MCF 10A (cell line): ENCODE measurements around the gene ACSL4. TPM values are rescaled to one million over a fixed set of nuclear protein-coding genes. Genes with fewer than 3 reads are reported as not detected.

Experiments
- BruUV-seq: library from RNA; stranded (reverse); fragments of 400-500 nt; replicated peaks from 2 replicates; lab custom pipeline; 2021; lab: Mats Ljungman, UMichigan
- CTCF ChIA-PET: fragments of 300-600 bp; sonication (Branson Sonifier 250); formaldehyde crosslinking; extraction: SDS; loops from one replicate; lab custom pipeline; 2021; ENCODE audit warnings: antibody characterized with exemption, inconsistent platforms; lab: Yijun Ruan, JAX
- POLR2A ChIA-PET: fragments of 300-600, 350-650 bp; sonication (Branson Sonifier 250); formaldehyde crosslinking; extraction: SDS; loops from one replicate; lab custom pipeline; 2020; ENCODE audit warnings: antibody characterized with exemption, inconsistent platforms; lab: Yijun Ruan, JAX
- DNase-seq: peaks from one replicate; pipeline ENCODE4 v3.0.0-alpha.2; 2018; ENCODE audit not compliant: unreplicated experiment
- H3K27ac Mint-ChIP-seq: one replicate; pipeline ENCODE4 v1.8.0; 2022; ENCODE audit warnings: mild to moderate bottlenecking, low read depth, mixed read lengths; ENCODE audit not compliant: unreplicated experiment
- H3K27me3 Mint-ChIP-seq: one replicate; pipeline ENCODE4 v1.8.0; 2022; ENCODE audit warnings: mixed read lengths; ENCODE audit not compliant: insufficient read depth, unreplicated experiment
- H3K36me3 Mint-ChIP-seq: one replicate; pipeline ENCODE4 v1.8.0; 2022; ENCODE audit warnings: mild to moderate bottlenecking, moderate library complexity, mixed read lengths; ENCODE audit not compliant: insufficient read depth, unreplicated experiment
- H3K4me1 Mint-ChIP-seq: one replicate; pipeline ENCODE4 v1.8.0; 2022; ENCODE audit warnings: mixed read lengths; ENCODE audit not compliant: insufficient read depth, unreplicated experiment
- H3K4me3 Mint-ChIP-seq: one replicate; pipeline ENCODE4 v1.8.0; 2022; ENCODE audit warnings: mild to moderate bottlenecking, moderate library complexity, mixed read lengths; ENCODE audit not compliant: unreplicated experiment
- H3K9me3 Mint-ChIP-seq: one replicate; pipeline ENCODE4 v1.8.0; 2022; ENCODE audit warnings: mixed read lengths; ENCODE audit not compliant: unreplicated experiment
- intact Hi-C: fragments of 100-400 bp; cut with micrococcal nuclease; formaldehyde crosslinking; loops from 2 replicates; pipeline ENCODE4 v1.14.1; 2022
- total RNA-seq: library from RNA; stranded (reverse); gene quantifications from 2 replicates; pipeline ENCODE4 v1.2.3, GENCODE V29; 2022
- TF ChIP-seq, protein P1 (sequence below): fragments of 200-600 bp; IDR thresholded peaks from one replicate; pipeline ENCODE4 v1.8.0; 2022; ENCODE audit warnings: antibody characterized with exemption, mild to moderate bottlenecking; ENCODE audit not compliant: unreplicated experiment

The ACSL4 gene
- total RNA-seq, 1 experiment from 2014 or later, result 70.1 TPM

DNA sequence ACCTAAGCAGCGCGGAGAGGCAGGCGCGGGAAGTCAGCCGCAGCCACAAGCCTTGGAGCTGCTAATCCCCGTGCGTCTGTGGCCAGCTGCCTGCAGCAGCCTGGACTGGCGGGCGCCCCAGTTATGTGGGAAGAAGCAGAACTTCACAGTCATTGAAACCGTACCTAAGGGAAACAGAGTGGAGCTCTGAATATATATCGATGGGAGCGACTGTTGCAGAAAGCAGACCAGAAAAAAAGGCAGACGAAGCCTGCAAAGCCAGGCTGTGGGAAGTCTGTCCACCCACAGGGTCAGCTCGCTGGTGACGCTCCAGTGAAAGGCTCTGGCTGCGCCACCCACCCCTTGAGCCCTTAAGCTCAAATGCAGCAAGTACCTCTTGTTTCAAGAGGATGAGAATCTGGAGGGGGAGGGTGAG lies 132.8 kb downstream of the ACSL4 start:
- TF ChIP-seq, protein P1, sequence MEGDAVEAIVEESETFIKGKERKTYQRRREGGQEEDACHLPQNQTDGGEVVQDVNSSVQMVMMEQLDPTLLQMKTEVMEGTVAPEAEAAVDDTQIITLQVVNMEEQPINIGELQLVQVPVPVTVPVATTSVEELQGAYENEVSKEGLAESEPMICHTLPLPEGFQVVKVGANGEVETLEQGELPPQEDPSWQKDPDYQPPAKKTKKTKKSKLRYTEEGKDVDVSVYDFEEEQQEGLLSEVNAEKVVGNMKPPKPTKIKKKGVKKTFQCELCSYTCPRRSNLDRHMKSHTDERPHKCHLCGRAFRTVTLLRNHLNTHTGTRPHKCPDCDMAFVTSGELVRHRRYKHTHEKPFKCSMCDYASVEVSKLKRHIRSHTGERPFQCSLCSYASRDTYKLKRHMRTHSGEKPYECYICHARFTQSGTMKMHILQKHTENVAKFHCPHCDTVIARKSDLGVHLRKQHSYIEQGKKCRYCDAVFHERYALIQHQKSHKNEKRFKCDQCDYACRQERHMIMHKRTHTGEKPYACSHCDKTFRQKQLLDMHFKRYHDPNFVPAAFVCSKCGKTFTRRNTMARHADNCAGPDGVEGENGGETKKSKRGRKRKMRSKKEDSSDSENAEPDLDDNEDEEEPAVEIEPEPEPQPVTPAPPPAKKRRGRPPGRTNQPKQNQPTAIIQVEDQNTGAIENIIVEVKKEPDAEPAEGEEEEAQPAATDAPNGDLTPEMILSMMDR, result no peak
- Mint-ChIP-seq H3K4me3 (no peak overlapping the region), H3K4me1 (no peaks in the 10 kb centered on the region), H3K27ac (no peak overlapping the region), H3K27me3 (peaks cover 70% of the 10 kb centered on the region), H3K9me3 (peaks cover 8% of the 10 kb centered on the region), H3K36me3 (peaks cover 5% of the 10 kb centered on the region)
- DNase-seq, result no peak
- BruUV-seq, result no TSS peak
- intact Hi-C loops, result no loop called here
- POLR2A ChIA-PET, result interaction anchor here (0.6 to 0.7 kb wide), 2 partner anchors 58 to 74 kb away, joined by 3 read pairs; no protein-coding TSS in a partner anchor
- CTCF ChIA-PET, result no interaction called here

DNA sequence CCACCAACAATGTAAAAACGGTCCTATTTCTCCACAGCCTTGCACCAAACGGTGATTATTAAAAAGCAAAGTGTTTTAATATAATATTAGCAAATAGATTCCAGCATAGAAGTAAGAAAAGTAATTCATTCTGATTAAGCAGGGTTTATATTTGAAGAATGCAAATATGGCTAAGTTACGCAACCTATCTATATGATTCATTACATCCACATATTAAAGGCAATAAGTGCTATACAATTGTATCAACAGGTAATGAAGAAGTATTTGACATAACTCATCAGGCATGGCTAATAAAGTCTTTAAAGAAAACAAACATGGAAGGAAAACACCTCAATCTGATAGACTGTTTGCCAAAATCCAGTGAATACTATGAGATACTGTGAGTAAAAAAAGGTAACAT lies 137.0 kb downstream of the ACSL4 start:
- Mint-ChIP-seq H3K27ac (no peak overlapping the region), H3K4me3 (no peak overlapping the region), H3K9me3 (no peaks in the 10 kb centered on the region), H3K27me3 (peaks cover 32% of the 10 kb centered on the region), H3K36me3 (no peaks in the 10 kb centered on the region), H3K4me1 (no peaks in the 10 kb centered on the region)
- BruUV-seq, result no TSS peak
- DNase-seq, result no peak
- intact Hi-C loops, result no loop called here
- POLR2A ChIA-PET, result interaction anchor here (0.5 kb wide), 1 partner anchor 59 kb away, joined by 3 read pairs; no protein-coding TSS in a partner anchor
- TF ChIP-seq, protein P1, result no peak
- CTCF ChIA-PET, result no interaction called here

Other genes starting within 250 kb of the ACSL4 start
- gene NXT2, start 196.4 kb downstream of the ACSL4 start, total RNA-seq, result 6.9 and 9.6 TPM in 2 replicates
- gene KCNE5, start 108.1 kb downstream of the ACSL4 start, total RNA-seq, result 0.64 and 1.4 TPM in 2 replicates